Suprapubic skin (tissue), 4 donors: ENCODE data around the gene SPTAN1. TPM values are rescaled to one million over a fixed set of nuclear protein-coding genes. Genes with fewer than 3 reads are reported as not detected.

Experiments used
- DNase-seq, 2 donors: peaks; one replicate each; pipeline ENCODE4 v3.0.0-alpha.2; 2019; ENCODE audit warnings: low spot score in 2 of 2
- H3K27ac ChIP-seq: fragments of 200-600 bp; sonication (generic); one replicate; pipeline ENCODE4 v1.5.1; 2019
- H3K27me3 ChIP-seq: fragments of 200-600 bp; sonication (generic); one replicate; pipeline ENCODE4 v1.5.1; 2019
- H3K36me3 ChIP-seq: fragments of 200-600 bp; sonication (generic); one replicate; pipeline ENCODE4 v1.5.1; 2019
- H3K4me1 ChIP-seq: fragments of 200-600 bp; sonication (generic); one replicate; pipeline ENCODE4 v1.5.1; 2019
- H3K4me3 ChIP-seq: fragments of 200-600 bp; sonication (generic); one replicate; pipeline ENCODE4 v1.5.1; 2019; ENCODE audit warnings: mild to moderate bottlenecking
- H3K9me3 ChIP-seq: fragments of 200-600 bp; sonication (generic); one replicate; pipeline ENCODE4 v1.5.1; 2019
- EP300 ChIP-seq: sonication (generic); formaldehyde crosslinking; IDR thresholded peaks from one replicate; pipeline ENCODE4 v1.6.1; 2017; ENCODE audit warnings: antibody characterized with exemption
- POLR2A ChIP-seq, 2 donors: fragments of 450-650 bp; IDR thresholded peaks; one replicate each; pipeline ENCODE4 v1.6.1; 2017; ENCODE audit warnings: antibody characterized with exemption in 2 of 2, mild to moderate bottlenecking in 2 of 2, moderate library complexity in 2 of 2
- POLR2AphosphoS5 ChIP-seq, 3 donors: sonication (generic); formaldehyde crosslinking; IDR thresholded peaks; one replicate each; pipeline ENCODE4 v1.6.1; 2017; ENCODE audit warnings: antibody characterized with exemption in 3 of 3
- WGBS: methylation state at CpG from one replicate; pipeline ENCODE4 v1.1.5; 2018; 5-methylcytosine and 5-hydroxymethylcytosine counted together
- total RNA-seq, 4 donors: library from RNA; depleted of rRNA; stranded (reverse); fragments of >200 nt; gene quantifications; one replicate each; pipeline ENCODE4 v1.1.0, GENCODE V29; 2016
- TF ChIP-seq, protein P1 (sequence below), 2 donors: fragments of 200-600 bp in 1 of 2; fragments of 450-650 bp in 1 of 2; sonication (generic) in 1 of 2; IDR thresholded peaks; one replicate each; pipeline ENCODE4 v1.5.1; 2016 to 2019; ENCODE audit warnings: antibody characterized with exemption in 2 of 2, mild to moderate bottlenecking in 1 of 2, moderate library complexity in 1 of 2

The SPTAN1 gene
- total RNA-seq, 4 donors from 2014 or later = 251 to 476 (median 354) TPM

DNA sequence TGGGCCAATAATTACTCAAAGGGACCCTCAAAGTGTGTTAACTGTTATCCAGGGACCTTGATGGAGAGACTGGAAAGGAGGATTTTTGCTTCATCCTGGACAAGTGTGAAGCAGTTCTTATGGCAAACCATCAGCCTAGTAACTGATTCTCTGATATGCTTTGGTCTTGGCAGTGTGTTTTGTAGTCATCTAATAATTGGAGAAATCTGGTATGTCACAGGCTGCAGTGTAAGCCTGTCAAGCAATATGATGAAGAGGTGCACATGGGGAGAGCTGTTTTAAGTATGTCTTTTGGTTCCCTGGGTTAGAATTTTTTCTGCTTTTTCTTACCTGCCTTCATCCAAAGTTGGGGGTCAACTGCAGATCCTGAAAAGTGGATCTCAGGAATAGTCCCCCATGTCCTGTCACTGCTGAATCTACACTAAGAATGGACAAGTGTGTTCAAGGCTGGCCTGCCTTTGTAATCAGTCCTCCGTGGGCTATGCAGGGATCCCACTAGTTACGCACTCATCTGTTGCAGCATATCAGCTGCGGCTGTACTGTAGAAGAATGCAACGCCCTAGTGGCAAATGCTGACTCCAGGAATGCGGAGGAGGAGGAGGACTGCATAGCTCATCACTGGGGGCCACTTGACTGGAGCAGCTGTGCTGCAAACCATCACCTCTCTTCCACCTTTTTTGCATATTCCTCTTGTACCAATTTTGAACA, 1.9 kb downstream of the SPTAN1 start:
- peaks cover 78% of the 10 kb centered on the region for H3K4me1 ChIP-seq
- WGBS = 20% methylated on average over 5 of the region's 5 CpGs

DNA sequence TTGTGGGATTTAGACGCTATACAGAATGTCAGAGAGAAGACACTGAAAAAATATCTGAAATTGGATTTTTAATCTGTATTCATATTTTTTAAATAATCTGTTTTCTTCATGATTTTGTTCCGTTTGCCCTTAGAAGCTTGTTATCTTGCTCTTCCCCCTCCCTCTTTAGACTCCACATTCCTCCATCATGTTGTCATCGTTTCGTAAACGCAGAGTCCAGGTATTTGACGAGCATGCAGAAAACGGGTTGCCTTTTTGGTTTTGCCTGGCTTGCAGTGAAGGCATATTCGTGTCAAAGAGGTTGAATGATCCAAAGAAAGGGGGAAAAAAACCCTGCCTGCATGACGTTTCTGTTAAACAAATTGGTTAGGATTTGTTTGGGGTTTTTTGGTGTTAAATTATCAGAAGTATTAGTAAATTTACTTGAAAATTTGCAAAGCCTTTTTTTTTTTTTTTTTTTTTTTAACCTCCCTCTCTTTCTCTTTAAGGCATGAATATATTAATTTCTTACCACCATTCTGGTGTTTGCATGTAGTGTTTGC, 2.9 kb downstream of the SPTAN1 start:
- Histone ChIP-seq H3K27ac (peak overlapping the region; percentile 52), H3K27me3 (no peaks in the 10 kb centered on the region), H3K9me3 (no peaks in the 10 kb centered on the region), H3K4me3 (peak overlapping the region; percentile 90), H3K4me1 (peaks cover 77% of the 10 kb centered on the region), H3K36me3 (no peaks in the 10 kb centered on the region)
- 18% methylated on average over 9 of the region's 9 CpGs for WGBS
- DNase-seq = no peak
- no peak for TF ChIP-seq POLR2A (IDR thresholded peaks at IDR 0.05)
- TF ChIP-seq EP300 = no peak
- TF ChIP-seq POLR2AphosphoS5 (IDR thresholded peaks at IDR 0.05) = no peak
- TF ChIP-seq, protein P1, sequence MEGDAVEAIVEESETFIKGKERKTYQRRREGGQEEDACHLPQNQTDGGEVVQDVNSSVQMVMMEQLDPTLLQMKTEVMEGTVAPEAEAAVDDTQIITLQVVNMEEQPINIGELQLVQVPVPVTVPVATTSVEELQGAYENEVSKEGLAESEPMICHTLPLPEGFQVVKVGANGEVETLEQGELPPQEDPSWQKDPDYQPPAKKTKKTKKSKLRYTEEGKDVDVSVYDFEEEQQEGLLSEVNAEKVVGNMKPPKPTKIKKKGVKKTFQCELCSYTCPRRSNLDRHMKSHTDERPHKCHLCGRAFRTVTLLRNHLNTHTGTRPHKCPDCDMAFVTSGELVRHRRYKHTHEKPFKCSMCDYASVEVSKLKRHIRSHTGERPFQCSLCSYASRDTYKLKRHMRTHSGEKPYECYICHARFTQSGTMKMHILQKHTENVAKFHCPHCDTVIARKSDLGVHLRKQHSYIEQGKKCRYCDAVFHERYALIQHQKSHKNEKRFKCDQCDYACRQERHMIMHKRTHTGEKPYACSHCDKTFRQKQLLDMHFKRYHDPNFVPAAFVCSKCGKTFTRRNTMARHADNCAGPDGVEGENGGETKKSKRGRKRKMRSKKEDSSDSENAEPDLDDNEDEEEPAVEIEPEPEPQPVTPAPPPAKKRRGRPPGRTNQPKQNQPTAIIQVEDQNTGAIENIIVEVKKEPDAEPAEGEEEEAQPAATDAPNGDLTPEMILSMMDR (IDR thresholded peaks at IDR 0.05) = no peak

More for the DNA sequence above, 1.9 kb downstream of the SPTAN1 start:
- no peaks in the 10 kb centered on the region for H3K9me3 ChIP-seq
- H3K27ac ChIP-seq = peak overlapping the region; percentile 96
- no peaks in the 10 kb centered on the region for H3K36me3 ChIP-seq
- no peaks in the 10 kb centered on the region for H3K27me3 ChIP-seq
- TF ChIP-seq POLR2AphosphoS5 (IDR thresholded peaks at IDR 0.05) = peak in 1 of 3 donors; percentile 55
- TF ChIP-seq EP300 = no peak
- TF ChIP-seq POLR2A (IDR thresholded peaks at IDR 0.05) = no peak
- TF ChIP-seq, protein P1 (IDR thresholded peaks at IDR 0.05) = no peak
- DNase-seq = peak in 1 of 2 donors; percentile 80
- peak overlapping the region; percentile 90 for H3K4me3 ChIP-seq

DNA sequence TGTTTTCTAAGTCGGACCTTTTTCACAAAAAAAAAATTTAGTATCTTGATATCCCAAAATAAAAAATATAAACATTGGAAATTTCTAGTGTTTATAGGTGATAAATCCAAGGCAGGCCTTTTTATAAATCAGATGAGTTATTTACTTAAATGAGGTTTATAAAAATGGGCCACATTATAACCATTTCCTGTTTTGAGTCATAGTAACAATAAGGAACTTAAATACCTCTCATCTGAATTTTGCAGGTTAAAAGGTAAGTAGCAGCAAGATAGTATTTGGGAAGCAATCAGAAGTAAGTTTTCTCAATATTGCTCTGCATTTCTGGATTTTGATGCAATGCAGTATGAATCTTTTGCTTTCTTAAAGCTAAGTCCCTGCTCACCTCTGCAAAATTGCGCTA, 3.9 kb downstream of the SPTAN1 start:
- Histone ChIP-seq H3K36me3 (no peaks in the 10 kb centered on the region), H3K4me1 (peaks cover 67% of the 10 kb centered on the region), H3K27ac (no peak overlapping the region), H3K4me3 (no peak overlapping the region), H3K27me3 (no peaks in the 10 kb centered on the region), H3K9me3 (no peaks in the 10 kb centered on the region)
- TF ChIP-seq POLR2A (IDR thresholded peaks at IDR 0.05) (no peak), EP300 (no peak), POLR2AphosphoS5 (IDR thresholded peaks at IDR 0.05) (no peak)
- TF ChIP-seq, protein P1 (IDR thresholded peaks at IDR 0.05) = no peak
- DNase-seq = no peak
- 63% methylated on average over 2 of the region's 2 CpGs for whole genome bisulfite sequencing

DNA sequence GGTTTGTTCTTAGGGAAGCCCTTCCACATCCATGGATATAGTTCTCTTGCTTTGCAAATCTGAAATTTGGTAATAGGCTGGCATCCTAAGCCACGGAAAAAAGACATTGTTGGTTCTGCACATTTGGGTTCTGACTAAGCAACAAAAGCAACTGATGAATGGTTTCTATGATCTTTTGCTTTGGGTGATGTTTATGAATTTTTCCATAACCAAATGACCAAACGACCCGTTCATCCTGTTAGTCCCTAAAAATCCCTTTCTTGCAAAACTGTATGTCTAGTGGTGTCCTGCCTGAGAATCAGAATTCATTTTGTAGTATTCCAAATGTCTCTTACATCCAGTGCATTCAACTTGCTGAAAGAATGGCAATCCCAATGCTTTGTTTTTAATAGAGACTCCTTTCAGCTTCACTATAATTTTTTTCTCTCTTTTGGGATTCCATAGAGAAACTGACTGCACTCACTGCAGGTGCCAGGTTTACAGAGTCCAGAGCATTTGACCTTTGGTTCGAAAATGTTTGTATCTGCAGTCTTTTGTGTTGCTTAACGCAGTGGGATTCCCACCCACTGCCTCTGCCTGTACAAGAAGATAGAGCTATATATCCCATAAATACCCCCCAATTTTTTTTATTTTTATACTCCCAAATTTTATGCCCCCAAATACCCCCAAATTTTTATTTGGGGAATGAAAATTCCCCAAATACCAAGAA, 4.7 kb downstream of the SPTAN1 start:
- peaks cover 59% of the 10 kb centered on the region for H3K4me1 ChIP-seq
- TF ChIP-seq, protein P1 (IDR thresholded peaks at IDR 0.05) = no peak
- TF ChIP-seq EP300 (no peak), POLR2AphosphoS5 (IDR thresholded peaks at IDR 0.05) (no peak), POLR2A (IDR thresholded peaks at IDR 0.05) (no peak)

More for the DNA sequence above, 4.7 kb downstream of the SPTAN1 start:
- no peak for DNase-seq
- WGBS = 72% methylated on average over 5 of the region's 5 CpGs
- H3K4me3 ChIP-seq = no peak overlapping the region
- H3K9me3 ChIP-seq = no peaks in the 10 kb centered on the region
- H3K27ac ChIP-seq = no peak overlapping the region
- peaks cover 2% of the 10 kb centered on the region for H3K36me3 ChIP-seq
- no peaks in the 10 kb centered on the region for H3K27me3 ChIP-seq
